GM20431 (cell line): Measurements from ENCODE around the gene TMC2.
"Not testable (repeated sequence)": the region's sequence is repeated elsewhere in the genome, so short reads cannot be mapped to it uniquely, and the experiment has no call there.

ENCODE experiments used
- in situ Hi-C: fragments of 300-500 bp; cut with MseI, MboI; formaldehyde crosslinking; loops from one replicate; pipeline ENCODE4 v1.15.0; 2020; ENCODE audit warnings: low sequenced_read_pairs; ENCODE audit not compliant: unreplicated experiment

The TMC2 gene

GRCh38 chr20:2536560-2536986 is at the start of gene TMC2:
Gene TMC2, plus strand, starts transcription at chr20:2536573. Its CDS starts 49 bp downstream, at chr20:2536622.
- in situ Hi-C loops: no loop called here

- in situ Hi-C loops: not testable (repeated sequence)
These were observed 33.5 kb upstream of the TMC2 start for GRCh38 chr20:2502808-2503384.

GRCh38 chr20:2504803-2505202 is 31.6 kb upstream of the TMC2 start:
- in situ Hi-C loops: not testable (repeated sequence)

- in situ Hi-C loops: not testable (repeated sequence)
These were observed 29.9 kb upstream of the TMC2 start for GRCh38 chr20:2506426-2506825.

- in situ Hi-C loops: no loop called here
These were observed 28.9 kb upstream of the TMC2 start for GRCh38 chr20:2507464-2507863.

GRCh38 chr20:2507875-2508630 is 28.3 kb upstream of the TMC2 start:
- in situ Hi-C loops: no loop called here

- in situ Hi-C loops: no loop called here
These were observed 27.5 kb upstream of the TMC2 start, which contains the start of gene ZNF343 for GRCh38 chr20:2508631-2509467. Gene ZNF343, minus strand, starts transcription at chr20:2508915. Its CDS starts 15,020 bp downstream, at chr20:2493895.

- in situ Hi-C loops: no loop called here
These were observed 26.9 kb upstream of the TMC2 start for GRCh38 chr20:2509468-2509781.

- in situ Hi-C loops: no loop called here
These were observed 26.6 kb upstream of the TMC2 start for GRCh38 chr20:2509794-2510193.

GRCh38 chr20:2515203-2515602 is 21.2 kb upstream of the TMC2 start:
- in situ Hi-C loops: no loop called here

GRCh38 chr20:2516399-2516798 is 20.0 kb upstream of the TMC2 start:
- in situ Hi-C loops: no loop called here

- in situ Hi-C loops: no loop called here
These were observed 18.3 kb upstream of the TMC2 start for GRCh38 chr20:2518096-2518495.

GRCh38 chr20:2518558-2518957 is 17.8 kb upstream of the TMC2 start:
- in situ Hi-C loops: no loop called here

GRCh38 chr20:2519115-2519809 is 17.1 kb upstream of the TMC2 start:
- in situ Hi-C loops: no loop called here

- in situ Hi-C loops: no loop called here
These were observed 15.8 kb upstream of the TMC2 start for GRCh38 chr20:2520617-2521016.

- in situ Hi-C loops: no loop called here
These were observed 14.7 kb upstream of the TMC2 start for GRCh38 chr20:2521369-2522305.

- in situ Hi-C loops: not testable (repeated sequence)
These were observed 13.4 kb upstream of the TMC2 start for GRCh38 chr20:2522826-2523429.

GRCh38 chr20:2523919-2524708 is 12.3 kb upstream of the TMC2 start:
- in situ Hi-C loops: no loop called here
